Gastroesophageal sphincter (tissue), 3 donors: ENCODE measurements around the gene MTMR4.

Experiments used
- CTCF ChIP-seq, 4 experiments: fragments of 200-600 bp in 2 of 4; fragments of 450-650 bp in 2 of 4; sonication (generic) in 1 of 4; IDR thresholded peaks; one replicate each; pipeline ENCODE4 v1.5.1; 2017 to 2019; ENCODE audit warnings: antibody characterized with exemption in 4 of 4, mild to moderate bottlenecking in 2 of 4, moderate library complexity in 2 of 4
- EP300 ChIP-seq: sonication (generic); formaldehyde crosslinking; IDR thresholded peaks from one replicate; pipeline ENCODE4 v1.6.1; 2017; ENCODE audit warnings: antibody characterized with exemption, mild to moderate bottlenecking
- POLR2A ChIP-seq, 2 donors: fragments of 450-650 bp; IDR thresholded peaks; one replicate each; pipeline ENCODE4 v1.6.1; 2017; ENCODE audit warnings: antibody characterized with exemption in 2 of 2, mild to moderate bottlenecking in 2 of 2, moderate library complexity in 1 of 2
- POLR2AphosphoS5 ChIP-seq: sonication (generic); formaldehyde crosslinking; IDR thresholded peaks from one replicate; pipeline ENCODE4 v1.6.1; 2017; ENCODE audit warnings: antibody characterized with exemption

DNA sequence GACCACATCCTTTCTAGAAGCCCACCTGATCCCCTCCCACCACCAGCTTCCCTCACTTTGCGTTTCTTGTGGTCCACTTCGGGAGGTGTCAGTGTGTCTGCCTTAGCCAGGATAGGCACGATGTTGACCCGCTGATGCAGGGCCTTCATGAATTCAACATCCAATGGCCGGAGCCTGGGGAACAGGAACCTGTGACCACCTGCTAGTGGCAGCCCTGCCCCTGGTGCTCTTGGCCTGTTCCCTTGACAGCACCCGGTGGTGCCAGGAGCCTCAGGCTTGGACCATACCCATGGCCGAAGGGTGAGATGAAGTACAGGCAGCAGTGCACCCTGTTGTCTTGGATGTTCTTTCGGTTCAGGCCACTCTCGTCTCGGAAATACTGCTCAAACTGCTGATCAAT, 7.2 kb upstream of the MTMR4 start:
- TF ChIP-seq CTCF (IDR thresholded peaks at IDR 0.05), result no peak
- TF ChIP-seq POLR2A (IDR thresholded peaks at IDR 0.05), result no peak
- TF ChIP-seq POLR2AphosphoS5, result no peak
- no peak for TF ChIP-seq EP300
